Activated T-cell treated with anti-CD3 and anti-CD28 coated beads, Interleukin-2, amount 50 U/mL, for 4 hours (primary cell): ENCODE measurements around the gene SLC5A5. TPM values are rescaled to one million over a fixed set of nuclear protein-coding genes. Genes with fewer than 3 reads are reported as not detected.

Experiments
- ATAC-seq, 2 donors: fragments of 200-7000 bp; cut with Tn5 transposase; one replicate each; pipeline ENCODE4 v1.10.0; 2021
- DNase-seq: peaks from one replicate; pipeline ENCODE4 v3.0.0-alpha.2; 2020
- H3K27me3 Mint-ChIP-seq: one replicate; pipeline ENCODE4 v1.8.0; 2021; ENCODE audit warnings: low read depth, mixed read lengths
- H3K36me3 Mint-ChIP-seq: one replicate; pipeline ENCODE4 v1.8.0; 2022; ENCODE audit warnings: mixed read lengths; ENCODE audit not compliant: insufficient read depth
- H3K4me1 Mint-ChIP-seq: one replicate; pipeline ENCODE4 v1.8.0; 2021; ENCODE audit warnings: low read depth, mixed read lengths
- H3K4me3 Mint-ChIP-seq: one replicate; pipeline ENCODE4 v1.8.0; 2021; ENCODE audit warnings: mild to moderate bottlenecking, moderate library complexity, mixed read lengths
- H3K9me3 Mint-ChIP-seq: one replicate; pipeline ENCODE4 v1.8.0; 2021; ENCODE audit warnings: mixed read lengths
- total RNA-seq, 3 donors: library from RNA; stranded (reverse); gene quantifications; one replicate each; pipeline ENCODE4 v1.2.1, GENCODE V29; 2021

SLC5A5 gene
- 1 to 10 TPM in 2 of 3 donors, under 1 TPM in 1; 0.98 to 1.6 (median 1.1) TPM for total RNA-seq

DNA sequence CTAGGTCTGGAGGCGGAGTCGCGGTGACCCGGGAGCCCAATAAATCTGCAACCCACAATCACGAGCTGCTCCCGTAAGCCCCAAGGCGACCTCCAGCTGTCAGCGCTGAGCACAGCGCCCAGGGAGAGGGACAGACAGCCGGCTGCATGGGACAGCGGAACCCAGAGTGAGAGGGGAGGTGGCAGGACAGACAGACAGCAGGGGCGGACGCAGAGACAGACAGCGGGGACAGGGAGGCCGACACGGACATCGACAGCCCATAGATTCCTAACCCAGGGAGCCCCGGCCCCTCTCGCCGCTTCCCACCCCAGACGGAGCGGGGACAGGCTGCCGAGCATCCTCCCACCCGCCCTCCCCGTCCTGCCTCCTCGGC, at the start of gene SLC5A5:
Gene SLC5A5, plus strand, starts transcription at position 68 of the 373 bp plus-strand sequence. CDS start 375 bp downstream, outside the sequence.
- H3K9me3 Mint-ChIP-seq = no peaks in the 10 kb centered on the region
- H3K27me3 Mint-ChIP-seq = no peaks in the 10 kb centered on the region
- H3K36me3 Mint-ChIP-seq = no peaks in the 10 kb centered on the region
- peak within 1 kb of the TSS; percentile 84 for H3K4me3 Mint-ChIP-seq
- DNase-seq = no peak
- H3K4me1 Mint-ChIP-seq = peaks cover 10% of the 10 kb centered on the region
- ATAC-seq = peak; percentile 5 to 8

GRCh38 chr19:17824339-17824738, 47.4 kb upstream of the SLC5A5 start:
- DNase-seq (no peak), ATAC-seq (no peak)
- H3K27me3 Mint-ChIP-seq = no peaks in the 10 kb centered on the region
- H3K4me1 Mint-ChIP-seq = no peaks in the 10 kb centered on the region
- H3K36me3 Mint-ChIP-seq = peaks cover 13% of the 10 kb centered on the region
- H3K4me3 Mint-ChIP-seq = no peak overlapping the region
- H3K9me3 Mint-ChIP-seq = no peaks in the 10 kb centered on the region

DNA sequence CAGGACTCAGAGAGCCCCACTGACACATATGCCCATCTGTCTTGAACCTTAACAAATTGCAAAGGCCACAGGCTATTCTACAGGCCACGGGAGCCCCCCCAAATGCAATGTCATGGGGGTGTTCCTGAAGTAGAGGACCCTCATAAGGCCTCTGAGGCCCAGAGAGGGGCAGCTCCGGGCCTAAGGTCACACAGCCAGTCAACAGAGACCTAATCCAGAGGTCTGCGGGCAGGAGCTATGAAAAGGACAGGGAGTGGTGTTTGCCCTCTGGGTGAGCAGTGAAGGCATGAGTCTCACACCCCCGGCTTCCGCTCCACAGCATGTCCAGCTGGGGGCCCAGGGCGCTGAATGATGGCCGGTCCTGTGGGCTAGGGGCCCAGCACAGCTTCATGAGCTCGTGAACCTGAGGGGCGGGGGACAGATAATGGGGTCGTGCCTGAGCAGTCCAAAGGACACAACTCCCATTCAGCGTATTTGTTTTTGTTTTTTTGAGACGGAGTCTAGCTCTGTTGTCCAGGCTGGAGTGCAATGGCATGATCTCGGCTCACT, 45.2 kb upstream of the SLC5A5 start:
- no peak overlapping the region for H3K4me3 Mint-ChIP-seq
- peaks cover 24% of the 10 kb centered on the region for H3K36me3 Mint-ChIP-seq
- no peaks in the 10 kb centered on the region for H3K27me3 Mint-ChIP-seq
- no peaks in the 10 kb centered on the region for H3K4me1 Mint-ChIP-seq
- ATAC-seq (no peak), DNase-seq (no peak)
- no peaks in the 10 kb centered on the region for H3K9me3 Mint-ChIP-seq

DNA sequence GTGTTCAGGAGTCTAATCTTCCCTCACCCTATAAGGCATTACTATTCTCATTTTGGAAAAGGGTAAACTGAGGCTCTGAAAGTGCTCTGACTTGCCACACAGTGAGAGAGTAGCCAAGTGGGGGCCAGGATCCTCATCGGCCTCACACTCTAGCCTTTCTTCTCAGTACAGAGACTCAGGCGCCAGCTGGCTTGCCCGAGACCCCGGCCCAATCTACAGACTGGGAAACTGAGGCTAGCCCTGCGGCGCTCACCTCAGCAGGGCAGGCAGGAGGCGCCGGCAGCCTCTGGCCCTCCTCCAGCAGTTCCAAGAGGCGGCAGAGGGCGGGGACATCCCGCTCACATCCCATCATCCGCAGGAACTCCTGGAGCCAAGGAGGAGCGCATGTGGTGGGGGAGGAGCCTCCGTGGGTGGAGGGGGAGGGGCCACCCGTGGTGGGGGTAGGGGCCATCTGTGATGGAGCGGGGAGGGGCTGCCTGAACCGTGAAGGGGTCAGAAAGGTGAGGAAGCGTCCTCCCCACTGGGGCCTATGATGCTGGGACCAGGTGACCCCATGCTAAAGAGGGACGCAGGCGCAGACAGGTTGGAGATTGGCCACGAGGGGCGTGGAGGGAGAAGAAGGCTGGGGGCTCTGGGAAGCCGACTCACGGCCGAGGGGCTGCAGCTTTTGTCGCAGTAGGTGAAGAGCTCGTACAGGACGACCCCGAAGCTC, 41.7 kb upstream of the SLC5A5 start:
- H3K9me3 Mint-ChIP-seq = no peaks in the 10 kb centered on the region
- ATAC-seq (no peak), DNase-seq (no peak)
- no peaks in the 10 kb centered on the region for H3K27me3 Mint-ChIP-seq
- H3K4me1 Mint-ChIP-seq = no peaks in the 10 kb centered on the region
- H3K36me3 Mint-ChIP-seq = peaks cover 41% of the 10 kb centered on the region
- H3K4me3 Mint-ChIP-seq = no peak overlapping the region

GRCh38 chr19:17830567-17831418, 41.0 kb upstream of the SLC5A5 start:
- ATAC-seq = peak; percentile 84 to 88
- DNase-seq = no peak
- Mint-ChIP-seq H3K4me1 (peaks cover 4% of the 10 kb centered on the region), H3K27me3 (no peaks in the 10 kb centered on the region), H3K4me3 (no peak overlapping the region), H3K9me3 (no peaks in the 10 kb centered on the region), H3K36me3 (peaks cover 46% of the 10 kb centered on the region)

- H3K27me3 Mint-ChIP-seq = no peaks in the 10 kb centered on the region
- no peaks in the 10 kb centered on the region for H3K9me3 Mint-ChIP-seq
- H3K4me3 Mint-ChIP-seq = no peak overlapping the region
- no peak for ATAC-seq
- H3K4me1 Mint-ChIP-seq = peaks cover 9% of the 10 kb centered on the region
- H3K36me3 Mint-ChIP-seq = peaks cover 47% of the 10 kb centered on the region
- no peak for DNase-seq
These were observed 40.3 kb upstream of the SLC5A5 start for GRCh38 chr19:17831419-17831888.

- no peak for ATAC-seq
These were observed 39.1 kb upstream of the SLC5A5 start for GRCh38 chr19:17832443-17833208.

GRCh38 chr19:17834350-17835181, 37.2 kb upstream of the SLC5A5 start:
- DNase-seq = no peak
- H3K4me1 Mint-ChIP-seq = peaks cover 15% of the 10 kb centered on the region
- peaks cover 52% of the 10 kb centered on the region for H3K36me3 Mint-ChIP-seq
- no peak for ATAC-seq
- no peaks in the 10 kb centered on the region for H3K9me3 Mint-ChIP-seq
- H3K4me3 Mint-ChIP-seq = no peak overlapping the region
- no peaks in the 10 kb centered on the region for H3K27me3 Mint-ChIP-seq

More at GRCh38 chr19:17832443-17833208, 39.1 kb upstream of the SLC5A5 start:
- Mint-ChIP-seq H3K36me3 (peaks cover 48% of the 10 kb centered on the region), H3K27me3 (no peaks in the 10 kb centered on the region), H3K4me3 (no peak overlapping the region), H3K4me1 (peaks cover 12% of the 10 kb centered on the region), H3K9me3 (no peaks in the 10 kb centered on the region)
- no peak for DNase-seq

DNA sequence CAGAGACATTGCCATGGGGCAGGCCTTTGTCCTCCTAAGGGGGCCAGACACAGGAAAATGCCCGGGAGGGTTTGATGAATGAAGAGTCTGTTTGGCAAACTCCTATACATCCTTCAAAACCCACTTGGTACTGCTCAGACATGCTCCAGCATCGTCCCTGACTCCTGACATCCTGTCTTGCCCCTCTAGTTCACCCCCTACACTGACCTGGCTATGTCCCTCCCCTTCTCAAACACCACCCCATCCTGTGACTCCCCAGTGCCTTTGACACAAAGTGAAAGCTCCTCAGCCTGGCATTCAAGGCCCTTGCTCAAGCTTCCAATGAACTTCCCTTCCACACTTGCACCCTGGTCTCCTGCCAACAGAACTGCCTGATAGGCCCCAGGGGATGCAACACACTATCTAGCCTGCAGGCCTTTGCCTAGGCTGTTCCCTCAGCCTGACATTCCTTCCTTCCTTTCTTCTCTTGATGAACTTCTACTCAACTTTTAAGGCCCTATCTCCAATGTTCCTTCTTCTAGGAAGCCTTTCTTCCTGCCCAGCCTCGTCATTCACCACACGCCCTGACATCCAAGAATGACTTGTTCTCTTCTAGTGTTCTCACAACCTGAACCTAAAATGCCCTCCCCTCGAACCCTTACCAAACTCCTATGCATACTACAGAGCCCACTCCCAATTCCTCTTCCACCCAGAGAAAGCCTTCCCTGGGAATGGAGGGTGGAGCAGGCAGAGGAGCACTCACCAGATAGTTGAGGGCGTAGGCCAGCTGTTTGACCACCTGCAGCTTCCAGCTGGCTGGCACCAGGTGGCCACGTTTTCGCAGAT, 36.4 kb upstream of the SLC5A5 start:
- Mint-ChIP-seq H3K36me3 (peaks cover 53% of the 10 kb centered on the region), H3K4me3 (no peak overlapping the region), H3K9me3 (no peaks in the 10 kb centered on the region), H3K27me3 (no peaks in the 10 kb centered on the region), H3K4me1 (peaks cover 15% of the 10 kb centered on the region)
- DNase-seq (no peak), ATAC-seq (no peak)

DNA sequence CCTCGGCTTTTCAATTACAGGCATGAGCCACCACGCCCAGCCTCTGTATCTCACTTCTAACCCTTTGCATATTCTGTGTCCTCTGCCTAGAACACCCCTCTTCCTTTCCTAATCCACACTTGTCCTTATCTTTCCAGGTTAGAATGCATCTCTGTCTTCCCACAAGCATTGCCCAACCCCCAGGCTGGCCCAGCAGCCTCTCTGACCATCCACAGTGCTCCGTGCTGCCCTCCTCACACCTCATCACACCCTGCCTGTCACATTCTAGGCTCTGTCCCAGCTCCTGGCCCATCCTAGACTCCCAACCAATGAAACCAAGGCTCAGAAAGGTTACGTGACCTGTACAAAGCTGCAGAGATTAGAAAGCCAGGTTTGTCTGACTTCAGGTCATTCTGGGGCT, 35.2 kb upstream of the SLC5A5 start:
- peaks cover 18% of the 10 kb centered on the region for H3K4me1 Mint-ChIP-seq
- no peak for DNase-seq
- H3K9me3 Mint-ChIP-seq = no peaks in the 10 kb centered on the region
- H3K27me3 Mint-ChIP-seq = no peaks in the 10 kb centered on the region
- ATAC-seq = no peak
- no peak overlapping the region for H3K4me3 Mint-ChIP-seq
- peaks cover 51% of the 10 kb centered on the region for H3K36me3 Mint-ChIP-seq

- H3K4me3 Mint-ChIP-seq = no peak overlapping the region
- ATAC-seq = no peak
- no peaks in the 10 kb centered on the region for H3K27me3 Mint-ChIP-seq
- H3K4me1 Mint-ChIP-seq = peaks cover 18% of the 10 kb centered on the region
- DNase-seq = no peak
- no peaks in the 10 kb centered on the region for H3K9me3 Mint-ChIP-seq
- peaks cover 38% of the 10 kb centered on the region for H3K36me3 Mint-ChIP-seq
These were observed 33.8 kb upstream of the SLC5A5 start for GRCh38 chr19:17837972-17838371.

- Mint-ChIP-seq H3K4me1 (peaks cover 35% of the 10 kb centered on the region), H3K36me3 (peaks cover 43% of the 10 kb centered on the region), H3K4me3 (no peak overlapping the region), H3K27me3 (no peaks in the 10 kb centered on the region), H3K9me3 (no peaks in the 10 kb centered on the region)
- DNase-seq = no peak
- ATAC-seq = no peak
These were observed 31.7 kb upstream of the SLC5A5 start for GRCh38 chr19:17840019-17840418.

DNA sequence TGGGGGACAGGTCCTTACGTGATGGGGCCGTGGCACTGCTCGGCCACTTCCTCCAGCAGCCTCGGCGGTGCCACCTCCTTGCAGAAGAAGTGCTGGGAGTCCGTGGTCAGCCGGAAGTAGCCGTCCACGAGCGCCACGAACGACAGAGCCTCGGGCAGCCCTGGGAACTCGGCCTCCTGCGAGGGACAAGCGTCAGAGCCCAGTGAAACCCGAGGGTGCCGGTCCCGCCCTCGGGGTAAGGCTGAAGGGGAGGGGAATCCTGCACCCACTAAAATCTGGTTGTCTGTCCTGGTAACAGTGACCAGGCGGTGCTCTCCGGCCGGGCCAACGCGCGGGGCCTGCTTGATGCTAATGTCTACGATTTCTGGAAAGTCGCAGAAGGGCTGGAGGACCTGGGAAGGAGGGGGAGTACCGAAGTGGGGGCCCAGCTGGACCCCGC, 30.4 kb upstream of the SLC5A5 start:
- no peak overlapping the region for H3K4me3 Mint-ChIP-seq
- no peak for ATAC-seq
- DNase-seq = no peak
- H3K27me3 Mint-ChIP-seq = no peaks in the 10 kb centered on the region
- peaks cover 33% of the 10 kb centered on the region for H3K36me3 Mint-ChIP-seq
- H3K9me3 Mint-ChIP-seq = no peaks in the 10 kb centered on the region
- H3K4me1 Mint-ChIP-seq = peaks cover 40% of the 10 kb centered on the region
